H1 (cell line): ENCODE data around the gene ZBED4. TPM values are rescaled to one million over a fixed set of nuclear protein-coding genes. Genes with fewer than 3 reads are reported as not detected.

Source experiments
- CTCF ChIA-PET: fragments of 300-600 bp; sonication (Branson Sonifier 250); formaldehyde crosslinking; loops from one replicate; lab custom pipeline; 2021; ENCODE audit not compliant: partially characterized antibody; lab: Charles Lee
- POLR2A ChIA-PET: fragments of 300-600 bp; sonication (Branson Sonifier 250); formaldehyde crosslinking; loops from one replicate; lab custom pipeline; 2021; ENCODE audit warnings: inconsistent platforms; ENCODE audit not compliant: partially characterized antibody; lab: Charles Lee
- DNase-seq, 2 experiments: peaks; one replicate each; pipeline versions ENCODE4 v3.0.0 to v3.0.0-alpha.2; 2010 to 2022; ENCODE audit warnings: low spot score in 2 of 2, low read depth in 1 of 2, mixed read lengths in 1 of 2
- FAIRE-seq: peaks from 2 replicates; lab custom pipeline; 2011; peaks lifted over from hg19 to GRCh38; lab: Jason Lieb, UNC
- H2AFZ ChIP-seq: 2 replicates; pipeline ENCODE4 v1.8.1; 2012; ENCODE audit warnings: low read length, inconsistent platforms
- H2AK5ac ChIP-seq: 2 replicates; pipeline ENCODE4 v1.6.1; 2013; ENCODE audit warnings: low read depth, low read length
- H2BK120ac ChIP-seq: replicated peaks from 2 replicates; pipeline ENCODE3; 2013; ENCODE audit warnings: low read depth, low read length, inconsistent platforms
- H2BK12ac ChIP-seq: 2 replicates; pipeline ENCODE4 v1.6.1; 2013; ENCODE audit warnings: low read depth, low read length
- H2BK15ac ChIP-seq: 2 replicates; pipeline ENCODE4 v1.6.1; 2013; ENCODE audit warnings: low read length
- H2BK20ac ChIP-seq: 2 replicates; pipeline ENCODE4 v1.6.1; 2013; ENCODE audit warnings: low read length
- H2BK5ac ChIP-seq: 2 replicates; pipeline ENCODE4 v1.6.1; 2013; ENCODE audit warnings: low read depth, low read length
- H3K14ac ChIP-seq: 2 replicates; pipeline ENCODE4 v1.6.1; 2013; ENCODE audit warnings: inconsistent platforms; ENCODE audit not compliant: insufficient read length
- H3K18ac ChIP-seq: 2 replicates; pipeline ENCODE4 v1.6.1; 2013; ENCODE audit warnings: low read length; ENCODE audit errors: extremely low read depth
- H3K23ac ChIP-seq: 2 replicates; pipeline ENCODE4 v1.6.1; 2013; ENCODE audit warnings: inconsistent platforms; ENCODE audit not compliant: insufficient read length
- H3K23me2 ChIP-seq: 2 replicates; pipeline ENCODE4 v1.6.1; 2013; ENCODE audit warnings: low read depth, low read length
- H3K27ac ChIP-seq: 2 replicates; pipeline ENCODE4 v1.6.1; 2011; ENCODE audit warnings: low read depth, low read length, inconsistent platforms
- H3K27me3 ChIP-seq, 4 experiments: replicated peaks in 1 of 4; 1 replicate in 1 of 4; 2 replicates in 3 of 4; pipeline versions ENCODE4 v1.6.1 to v1.8.1; 2011 to 2013; ENCODE audit warnings: low read length in 3 of 4, mild to moderate bottlenecking in 3 of 4, inconsistent platforms in 2 of 4, mixed read lengths in 2 of 4, moderate library complexity in 1 of 4; ENCODE audit not compliant: control insufficient read depth in 3 of 4, insufficient read depth in 3 of 4; ENCODE audit errors: extremely low read depth in 1 of 4
- H3K36me3 ChIP-seq, 4 experiments: 2 replicates each; pipeline versions ENCODE4 v1.6.1 to v1.8.1; 2011 to 2013; ENCODE audit warnings: mild to moderate bottlenecking in 4 of 4, low read length in 3 of 4, moderate library complexity in 2 of 4, control low read depth in 1 of 4, inconsistent platforms in 1 of 4; ENCODE audit not compliant: insufficient read depth in 4 of 4, control insufficient read depth in 2 of 4
- H3K4ac ChIP-seq: replicated peaks from 2 replicates; pipeline ENCODE3; 2013; ENCODE audit warnings: low read length, low read depth, mixed read lengths, inconsistent platforms; ENCODE audit not compliant: insufficient read length
- H3K4me1 ChIP-seq, 4 experiments: replicated peaks in 1 of 4; 1 replicate in 1 of 4; 2 replicates in 3 of 4; pipeline versions ENCODE4 v1.6.1 to v1.8.1; 2011 to 2013; ENCODE audit warnings: low read length in 3 of 4, inconsistent platforms in 2 of 4, mixed read lengths in 1 of 4; ENCODE audit not compliant: insufficient read depth in 4 of 4, control insufficient read depth in 3 of 4
- H3K4me2 ChIP-seq, 2 experiments: 2 replicates each; pipeline versions ENCODE4 v1.6.1 to v1.8.1; 2011 to 2013; ENCODE audit warnings: low read depth in 2 of 2, low read length in 2 of 2, control low read depth in 1 of 2, inconsistent platforms in 1 of 2, mild to moderate bottlenecking in 1 of 2; ENCODE audit not compliant: insufficient read depth in 1 of 2
- H3K4me3 ChIP-seq, 4 experiments: fragments of 200-600, 300-600 bp in 1 of 4; sonication (generic), shearing (Covaris generic), sonication (Bioruptor Twin) in 1 of 4; 2 replicates each; pipeline versions ENCODE4 v1.5.1 to v1.8.1; 2011 to 2016; ENCODE audit warnings: low read length in 4 of 4, low read depth in 3 of 4, control low read depth in 2 of 4, inconsistent platforms in 2 of 4, mild to moderate bottlenecking in 2 of 4, mixed read lengths in 1 of 4, moderate library complexity in 1 of 4; ENCODE audit not compliant: insufficient read depth in 2 of 4; ENCODE audit errors: extremely low read depth in 1 of 4
- H3K56ac ChIP-seq: replicated peaks from 2 replicates; pipeline ENCODE3; 2013; ENCODE audit warnings: low read depth, mild to moderate bottlenecking, mixed read lengths, low read length, inconsistent platforms; ENCODE audit not compliant: insufficient read length
- H3K79me1 ChIP-seq: 2 replicates; pipeline ENCODE4 v1.6.1; 2013; ENCODE audit warnings: low read depth, low read length, control low read depth
- H3K79me2 ChIP-seq, 2 experiments: 2 replicates each; pipeline versions ENCODE4 v1.6.1 to v1.8.1; 2012 to 2013; ENCODE audit warnings: low read length in 2 of 2, mild to moderate bottlenecking in 2 of 2, inconsistent platforms in 1 of 2; ENCODE audit not compliant: insufficient read depth in 2 of 2, control insufficient read depth in 1 of 2
- H3K9ac ChIP-seq, 4 experiments: replicated peaks in 1 of 4; 1 replicate in 1 of 4; 2 replicates in 3 of 4; pipeline versions ENCODE4 v1.6.1 to v1.8.1; 2011 to 2013; ENCODE audit warnings: low read depth in 3 of 4, low read length in 3 of 4, control low read depth in 2 of 4, mild to moderate bottlenecking in 2 of 4, moderate library complexity in 2 of 4, inconsistent platforms in 1 of 4; ENCODE audit errors: extremely low read depth in 1 of 4
- H3K9me3 ChIP-seq, 2 experiments: 2 replicates each; pipeline versions ENCODE4 v1.6.1 to v1.8.1; 2012 to 2013; ENCODE audit warnings: mild to moderate bottlenecking in 2 of 2, moderate library complexity in 2 of 2, control low read depth in 1 of 2, inconsistent platforms in 1 of 2, low read depth in 1 of 2, low read length in 1 of 2, mixed read lengths in 1 of 2; ENCODE audit not compliant: insufficient read depth in 2 of 2
- H4K20me1 ChIP-seq, 2 experiments: replicated peaks in 1 of 2; 2 replicates each; pipeline versions ENCODE3 to v1.8.1; 2011 to 2013; ENCODE audit warnings: inconsistent platforms in 2 of 2, low read length in 2 of 2, mild to moderate bottlenecking in 1 of 2; ENCODE audit not compliant: insufficient read depth in 2 of 2, control insufficient read depth in 1 of 2
- H4K5ac ChIP-seq: 2 replicates; pipeline ENCODE4 v1.6.1; 2013; ENCODE audit warnings: low read length, low read depth, mixed read lengths, inconsistent platforms; ENCODE audit not compliant: insufficient read length
- H4K8ac ChIP-seq: 2 replicates; pipeline ENCODE4 v1.8.0; 2013; ENCODE audit warnings: mild to moderate bottlenecking, moderate library complexity, low read length, inconsistent platforms; ENCODE audit not compliant: insufficient read depth; ENCODE audit errors: extremely low read depth
- H4K91ac ChIP-seq: replicated peaks from 2 replicates; pipeline ENCODE3; 2013; ENCODE audit warnings: low read length, mixed read lengths, inconsistent platforms; ENCODE audit not compliant: insufficient read length
- CREB1 ChIP-seq: IDR thresholded peaks from 2 replicates; pipeline ENCODE4 v1.6.1; 2012; ENCODE audit warnings: inconsistent platforms
- GABPA ChIP-seq: IDR thresholded peaks from 2 replicates; pipeline ENCODE4 v1.6.1; 2011; ENCODE audit warnings: mild to moderate bottlenecking, low read length, moderate library complexity, borderline replicate concordance; ENCODE audit not compliant: insufficient read depth
- KDM4A ChIP-seq: IDR thresholded peaks from one replicate; pipeline ENCODE4 v1.7.1; 2012; ENCODE audit warnings: low read depth, mild to moderate bottlenecking, moderate library complexity, low read length, inconsistent platforms; ENCODE audit not compliant: severe bottlenecking
- MAFK ChIP-seq: IDR thresholded peaks from 2 replicates; pipeline ENCODE4 v1.6.1; 2012; ENCODE audit warnings: low read depth, mild to moderate bottlenecking, improper control_type of control experiment, low read length
- RAD21 ChIP-seq, 2 experiments: IDR thresholded peaks in 1 of 2; conservative IDR thresholded peaks in 1 of 2; 2 replicates each; pipeline ENCODE4 v1.6.1; 2011; ENCODE audit warnings: low read depth in 2 of 2, low read length in 2 of 2, improper control_type of control experiment in 1 of 2, inconsistent platforms in 1 of 2, mild to moderate bottlenecking in 1 of 2, moderate library complexity in 1 of 2
- SP1 ChIP-seq: IDR thresholded peaks from 2 replicates; pipeline ENCODE4 v1.6.1; 2011; ENCODE audit warnings: low read depth, low read length
- SUZ12 ChIP-seq: fragments of 200-600 bp; sonication (generic); IDR thresholded peaks from 2 replicates; pipeline ENCODE4 v1.6.1; 2012; ENCODE audit warnings: mild to moderate bottlenecking, inconsistent platforms, low read length, moderate library complexity, mixed read lengths
- WGBS, 2 experiments: shearing (Covaris generic) in 1 of 2; methylation state at CpG; one replicate each; pipeline versions ENCODE4 v1.1.6 to v1.1.7; 2013 to 2015; ENCODE audit warnings: low lambda C conversion rate in 2 of 2, mixed read lengths in 2 of 2, inconsistent platforms in 1 of 2, low coverage in 1 of 2, missing lambda C conversion rate in 1 of 2; ENCODE audit not compliant: insufficient replicate concordance in 2 of 2, insufficient coverage in 1 of 2, insufficient read length in 1 of 2; ENCODE audit errors: extremely low coverage in 1 of 2, missing lambda C conversion rate in 1 of 2; 5-methylcytosine and 5-hydroxymethylcytosine counted together
- polyA plus RNA-seq, 7 experiments: library from polyadenylated mRNA; depleted of rRNA in 3 of 7; stranded (reverse) in 5 of 7; unstranded in 2 of 7; fragments of >200 nt in 5 of 7; fragments of 200-250 nt in 2 of 7; gene quantifications; 1 replicate in 5 of 7; 2 replicates in 1 of 7; 4 replicates in 1 of 7; pipeline versions ENCODE4 v1.2.1 to v1.2.3, GENCODE V29; 2011 to 2013; ENCODE audit warnings: missing spikeins in 2 of 7, mixed read lengths in 2 of 7
- total RNA-seq: library from RNA; stranded (reverse); fragmentation: NEBNext Ultra II Directional; extraction: Animal tissue kit (Norgen Biotek cat#: 25700); gene quantifications from 2 replicates; pipeline ENCODE4 v1.2.1, GENCODE V29; 2021

ZBED4 gene
- total and polyA plus RNA-seq, 2 of the 8 experiments (the other 6 are each of a cell fraction or from before 2014, with no cell fraction given) = 11.0 to 28.3 TPM

- ChIA-PET CTCF (interaction anchor here (0.5 to 1.7 kb wide), 9 partner anchors 16 to 117 kb away, joined by 3 to 5 read pairs (median 3); no protein-coding TSS in a partner anchor), POLR2A (interaction anchor here (0.7 to 2.2 kb wide), 6 partner anchors 10 to 316 kb away, joined by 3 to 8 read pairs (median 3); partner anchors contain the start of gene PIM3)
- H2BK12ac ChIP-seq = peak overlapping the region; percentile 60; the same call in 1 of the 2 replicates
- H4K91ac ChIP-seq = peak overlapping the region; percentile 65
- peaks cover 5 to 21% (median 10%) of the 10 kb centered on the region in 4 experiments for H3K4me1 ChIP-seq
- H2BK20ac ChIP-seq = no peak overlapping the region; the same call in 1 of the 2 replicates
- DNase-seq (peak; percentile 44 to 79), FAIRE-seq (no peak)
- H3K36me3 ChIP-seq = no peaks in the 10 kb centered on the region
- H3K14ac ChIP-seq = no peak overlapping the region
- H4K5ac ChIP-seq = no peak overlapping the region
- no peak overlapping the region for H3K27ac ChIP-seq
- H2BK120ac ChIP-seq = no peak overlapping the region
- peak overlapping the region; percentile 48; the same call in 1 of the 2 replicates for H3K18ac ChIP-seq
- H3K79me2 ChIP-seq = no peaks in the 10 kb centered on the region
- H2AK5ac ChIP-seq = no peak overlapping the region
- H3K9me3 ChIP-seq = no peaks in the 10 kb centered on the region
- no peak overlapping the region for H3K9ac ChIP-seq
- no peaks in the 10 kb centered on the region; the same call in 1 of the 2 replicates for H3K79me1 ChIP-seq
- 12% methylated on average over 17 of the region's 52 CpGs; no CpG with 5 or more reads in 1 of the 2 experiments for WGBS, 2 experiments
- no peak overlapping the region for H2BK5ac ChIP-seq
- H4K20me1 ChIP-seq = peaks cover 0 to 3% of the 10 kb centered on the region in 2 experiments
- peaks cover 8% of the 10 kb centered on the region; the same call in 1 of the 2 replicates for H3K23me2 ChIP-seq
- TF ChIP-seq RAD21 (IDR thresholded peaks at IDR 0.05 in 1 of 2, conservative IDR thresholded peaks at IDR 0.05 in 1 of 2; ENCODE audit: low read depth in 2 of 2, low read length in 2 of 2) = no peak
- peak; percentile 30 for TF ChIP-seq KDM4A
- TF ChIP-seq MAFK = no peak
- TF ChIP-seq CREB1 = peak; percentile 36; the same call in 1 of the 2 replicates
- TF ChIP-seq GABPA = no peak
- no peak for TF ChIP-seq SP1
- no peak for TF ChIP-seq SUZ12
- TF ChIP-seq, all 59 proteins: peak for 2
- Histone ChIP-seq H4K8ac (no peak overlapping the region; the same call in 1 of the 2 replicates), H3K4me2 (peak overlapping the region; percentile 46 to 69; a peak in 3 of 4 replicates), H3K4ac (no peak overlapping the region), H3K56ac (peak overlapping the region; percentile 82), H2BK15ac (no peak overlapping the region), H3K23ac (no peak overlapping the region), H3K4me3 (peak overlapping the region; percentile 20 to 70 (median 32); a peak in 7 of 8 replicates), H3K27me3 (no peaks in the 10 kb centered on the region), H2AFZ (no peak overlapping the region)
Observed at GRCh38 chr22:49936018-49936972, 82.7 kb downstream of the ZBED4 start.
